CD14-positive monocyte (primary cell): ENCODE results near the gene CXCL11. TPM values are rescaled to one million over a fixed set of nuclear protein-coding genes. Genes with fewer than 3 reads are reported as not detected.

Source experiments
- DNase-seq, 3 donors: peaks; one replicate each; pipeline ENCODE4 v3.0.0-alpha.2; 2011 to 2022
- H2AFZ ChIP-seq: 2 replicates; pipeline ENCODE4 v1.6.0; 2012; ENCODE audit warnings: mild to moderate bottlenecking, low read depth, low read length, inconsistent platforms; ENCODE audit not compliant: insufficient read depth, poor library complexity, severe bottlenecking
- H3K27ac ChIP-seq, 2 donors: 1 replicate in 1 of 2; 2 replicates in 1 of 2; pipeline ENCODE4 v1.5.1; 2012 to 2013; ENCODE audit warnings: low read length in 2 of 2, control low read depth in 1 of 2, inconsistent platforms in 1 of 2, low read depth in 1 of 2, mild to moderate bottlenecking in 1 of 2
- H3K27me3 ChIP-seq, 2 donors: one replicate each; pipeline versions ENCODE4 v1.6.0 to v1.6.1; 2011 to 2013; ENCODE audit warnings: low read length in 2 of 2; ENCODE audit not compliant: control insufficient read depth in 2 of 2, insufficient read depth in 2 of 2
- H3K36me3 ChIP-seq, 2 donors: replicated peaks in 1 of 2; 1 replicate in 1 of 2; 2 replicates in 1 of 2; pipeline versions ENCODE4 v1.5.1 to v1.6.1; 2012 to 2013; ENCODE audit warnings: low read length in 2 of 2, control low read depth in 1 of 2, inconsistent platforms in 1 of 2, mild to moderate bottlenecking in 1 of 2; ENCODE audit not compliant: insufficient read depth in 2 of 2, control insufficient read depth in 1 of 2
- H3K4me1 ChIP-seq, 2 donors: 1 replicate in 1 of 2; 2 replicates in 1 of 2; pipeline versions ENCODE4 v1.5.1 to v1.6.1; 2012 to 2013; ENCODE audit warnings: low read length in 2 of 2, control low read depth in 1 of 2, inconsistent platforms in 1 of 2, mild to moderate bottlenecking in 1 of 2, moderate library complexity in 1 of 2; ENCODE audit not compliant: insufficient read depth in 2 of 2, control insufficient read depth in 1 of 2
- H3K4me2 ChIP-seq: replicated peaks from 2 replicates; pipeline ENCODE3; 2012; ENCODE audit warnings: low read length, moderate library complexity, mild to moderate bottlenecking; ENCODE audit not compliant: poor library complexity, severe bottlenecking; ENCODE audit errors: extremely low read depth
- H3K4me3 ChIP-seq, 3 experiments: fragments of 200-600 bp in 1 of 3; sonication (generic) in 1 of 3; replicated peaks in 1 of 3; 1 replicate in 2 of 3; 2 replicates in 1 of 3; pipeline ENCODE4 v1.5.1; 2011 to 2013; ENCODE audit warnings: low read length in 3 of 3, mild to moderate bottlenecking in 3 of 3, control low read depth in 2 of 3, low read depth in 2 of 3, inconsistent platforms in 1 of 3, moderate library complexity in 1 of 3
- H3K79me2 ChIP-seq: 2 replicates; pipeline ENCODE4 v1.6.0; 2012; ENCODE audit warnings: mild to moderate bottlenecking, control low read depth, inconsistent platforms, low read length, moderate library complexity; ENCODE audit not compliant: insufficient read depth
- H3K9ac ChIP-seq: 2 replicates; pipeline ENCODE4 v1.6.0; 2017; ENCODE audit warnings: low read length, mild to moderate bottlenecking; ENCODE audit not compliant: insufficient read depth, poor library complexity, severe bottlenecking
- H3K9me3 ChIP-seq, 2 donors: replicated peaks in 1 of 2; 1 replicate in 1 of 2; 2 replicates in 1 of 2; pipeline versions ENCODE4 v1.5.1 to v1.6.1; 2012 to 2013; ENCODE audit warnings: low read length in 2 of 2, control low read depth in 1 of 2; ENCODE audit not compliant: control insufficient read depth in 1 of 2, insufficient read depth in 1 of 2
- H4K20me1 ChIP-seq: 2 replicates; pipeline ENCODE4 v1.6.0; 2012; ENCODE audit warnings: mild to moderate bottlenecking, low read length, control low read depth, moderate library complexity; ENCODE audit not compliant: insufficient read depth
- H3K27ac Mint-ChIP-seq, 7 donors: one replicate each; pipeline ENCODE4 v1.8.0; 2020; ENCODE audit warnings: mild to moderate bottlenecking in 7 of 7, mixed read lengths in 7 of 7, moderate library complexity in 6 of 7, inconsistent platforms in 2 of 7
- H3K27me3 Mint-ChIP-seq, 3 donors: one replicate each; pipeline ENCODE4 v1.8.0; 2021 to 2022; ENCODE audit warnings: low read depth in 3 of 3, mild to moderate bottlenecking in 3 of 3, mixed read lengths in 3 of 3, moderate library complexity in 3 of 3, inconsistent platforms in 1 of 3
- H3K36me3 Mint-ChIP-seq, 2 donors: one replicate each; pipeline ENCODE4 v1.8.0; 2020; ENCODE audit warnings: mixed read lengths in 2 of 2, inconsistent platforms in 1 of 2, mild to moderate bottlenecking in 1 of 2
- H3K4me1 Mint-ChIP-seq: one replicate; pipeline ENCODE4 v1.8.0; 2020; ENCODE audit warnings: mild to moderate bottlenecking, mixed read lengths
- H3K4me3 Mint-ChIP-seq, 2 donors: one replicate each; pipeline ENCODE4 v1.8.0; 2020; ENCODE audit warnings: mild to moderate bottlenecking in 2 of 2, mixed read lengths in 2 of 2, moderate library complexity in 1 of 2
- H3K9me3 Mint-ChIP-seq, 7 donors: one replicate each; pipeline ENCODE4 v1.8.0; 2020 to 2022; ENCODE audit warnings: mixed read lengths in 7 of 7, mild to moderate bottlenecking in 6 of 7, moderate library complexity in 6 of 7, inconsistent platforms in 2 of 7
- CTCF ChIP-seq: fragments of 200-600 bp; IDR thresholded peaks from one replicate; pipeline ENCODE4 v1.8.0; 2022; ENCODE audit warnings: antibody characterized with exemption, mild to moderate bottlenecking
- WGBS: methylation state at CpG from one replicate; pipeline ENCODE4 v1.1.5; 2013; ENCODE audit warnings: missing lambda C conversion rate; ENCODE audit not compliant: insufficient coverage; 5-methylcytosine and 5-hydroxymethylcytosine counted together
- intact Hi-C, 2 donors: fragments of 100-400 bp; cut with micrococcal nuclease; formaldehyde crosslinking; loops; one replicate each; pipeline versions ENCODE4 v1.15.0 to v1.15.1; 2023
- polyA plus RNA-seq, 3 donors: library from polyadenylated mRNA; depleted of rRNA in 1 of 3; unstranded in 2 of 3; stranded (reverse) in 1 of 3; fragments of 300-500 nt in 2 of 3; fragments of >200 nt in 1 of 3; fragmentation: Illumina TruSeq in 2 of 3; gene quantifications; 1 replicate in 2 of 3; 2 replicates in 1 of 3; pipeline ENCODE4 v1.2.3, GENCODE V29; 2012 to 2021

The CXCL11 gene
- polyA plus RNA-seq, 3 donors, result 0.15 to 0.36 (median 0.25) TPM

DNA sequence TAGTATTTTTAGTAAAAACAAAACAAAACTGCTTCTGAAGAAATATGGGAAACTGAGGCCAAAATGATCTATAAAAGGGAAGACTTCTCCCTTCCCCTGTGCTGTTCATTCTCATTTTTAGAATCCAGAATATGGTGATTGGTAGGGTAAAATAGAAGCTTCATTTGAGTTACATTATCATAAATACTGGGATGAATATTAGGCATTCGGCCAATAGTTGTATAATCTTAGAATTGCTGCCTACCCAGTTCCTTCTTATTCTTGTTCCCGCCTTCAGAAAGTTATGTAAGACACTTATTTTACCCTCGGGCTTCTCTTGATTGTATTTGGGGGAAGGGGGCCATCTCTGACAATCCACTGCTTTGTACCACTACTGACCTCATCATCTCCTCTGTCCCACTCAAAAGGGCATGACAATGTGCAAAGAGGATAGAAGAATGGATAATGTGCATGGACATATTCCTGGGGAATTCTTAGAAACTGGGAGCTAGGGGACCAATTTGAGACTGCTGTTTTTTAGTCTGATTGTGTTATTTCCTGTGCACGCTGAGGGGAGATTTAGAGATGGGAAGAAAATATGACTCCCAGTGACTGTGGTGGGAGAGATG, 39.2 kb upstream of the CXCL11 start:
- Histone ChIP-seq H3K27ac (no peak overlapping the region), H2AFZ (no peak overlapping the region), H3K9me3 (no peaks in the 10 kb centered on the region), H3K9ac (no peak overlapping the region), H3K4me1 (peaks cover 0 to 3% of the 10 kb centered on the region in 2 donors), H3K4me2 (no peak overlapping the region), H3K79me2 (no peaks in the 10 kb centered on the region), H4K20me1 (no peaks in the 10 kb centered on the region), H3K4me3 (no peak overlapping the region), H3K27me3 (no peaks in the 10 kb centered on the region), H3K36me3 (no peaks in the 10 kb centered on the region)
- Mint-ChIP-seq H3K9me3 (peaks cover 0 to 2% (median 0%) of the 10 kb centered on the region in 7 donors), H3K4me3 (no peak overlapping the region), H3K36me3 (no peaks in the 10 kb centered on the region), H3K27ac (no peak overlapping the region), H3K4me1 (peaks cover 8% of the 10 kb centered on the region), H3K27me3 (peaks cover 1 to 7% (median 6%) of the 10 kb centered on the region in 3 donors)
- no peak for TF ChIP-seq CTCF
- no CpG with 5 or more reads among the region's 4 CpGs for WGBS
- no peak for DNase-seq
- intact Hi-C loops, result no loop called here

DNA sequence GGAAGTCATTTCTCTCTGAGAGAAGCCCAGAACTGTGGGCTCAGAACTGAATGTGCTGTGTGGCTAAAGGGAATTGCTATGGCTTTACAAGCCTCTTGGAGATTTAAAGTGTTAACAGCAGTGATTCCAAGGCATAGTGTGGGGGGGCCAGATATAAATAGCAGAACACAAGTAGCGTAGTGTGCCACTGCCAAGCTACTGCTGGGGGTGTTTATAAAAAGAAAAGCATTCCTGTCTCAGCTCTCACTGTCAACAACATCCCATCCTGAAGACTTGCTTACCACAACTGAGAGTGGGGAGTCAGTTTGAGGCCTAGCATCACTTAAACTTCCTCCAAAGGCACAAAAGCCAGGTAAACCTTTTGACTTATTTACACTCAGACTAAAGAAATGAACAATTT, 38.6 kb upstream of the CXCL11 start, which contains the start of gene ART3:
TSS of gene ART3 (plus strand) at position 242 of the 400 bp plus-strand sequence. CDS start 1,181 bp downstream, outside the sequence.
- Histone ChIP-seq H3K9me3 (no peaks in the 10 kb centered on the region), H2AFZ (no peak within 1 kb of the TSS), H4K20me1 (no peaks in the 10 kb centered on the region), H3K9ac (no peak within 1 kb of the TSS), H3K27me3 (no peaks in the 10 kb centered on the region), H3K4me1 (peaks cover 0 to 3% of the 10 kb centered on the region in 2 donors), H3K27ac (no peak within 1 kb of the TSS), H3K36me3 (no peaks in the 10 kb centered on the region), H3K4me3 (no peak within 1 kb of the TSS), H3K79me2 (no peaks in the 10 kb centered on the region), H3K4me2 (no peak within 1 kb of the TSS)
- H3K27me3 Mint-ChIP-seq, result peaks cover 0 to 6% (median 4%) of the 10 kb centered on the region in 3 donors
- intact Hi-C loops, result no loop called here
- no peak for TF ChIP-seq CTCF
- H3K4me1 Mint-ChIP-seq, result peaks cover 8% of the 10 kb centered on the region
- H3K9me3 Mint-ChIP-seq, result peaks cover 0 to 2% (median 0%) of the 10 kb centered on the region in 7 donors
- no CpG with 5 or more reads among the region's 1 CpG for WGBS
- H3K36me3 Mint-ChIP-seq, result no peaks in the 10 kb centered on the region
- no peak for DNase-seq
- H3K4me3 Mint-ChIP-seq, result no peak within 1 kb of the TSS
- H3K27ac Mint-ChIP-seq, result no peak within 1 kb of the TSS
